ENCODE results near the gene FXYD2.
"Not testable (repeated sequence)": the region's sequence is repeated elsewhere in the genome, so short reads cannot be mapped to it uniquely, and the experiment has no call there.

Gene FXYD2

GRCh38 chr11:117824571-117825537 lies at the start of gene FXYD2:
Gene FXYD2, minus strand, starts transcription at chr11:117824744. Its CDS starts 66 bp downstream, at chr11:117824678.
- no peak for DNase-seq (ENCODE audit: low read depth in 2 of 3, low spot score in 2 of 3)

- DNase-seq (ENCODE audit: low read depth in 2 of 3, low spot score in 2 of 3), result no peak
Observed at GRCh38 chr11:117873828-117874125, 49.2 kb upstream of the FXYD2 start.

- DNase-seq (ENCODE audit: low read depth in 2 of 3, low spot score in 2 of 3), result no peak
Observed at GRCh38 chr11:117872975-117873827, 48.7 kb upstream of the FXYD2 start.

- DNase-seq (ENCODE audit: low read depth in 2 of 3, low spot score in 2 of 3), result no peak
Observed at GRCh38 chr11:117872420-117872961, 47.9 kb upstream of the FXYD2 start.

GRCh38 chr11:117871784-117872183 lies 47.2 kb upstream of the FXYD2 start:
- DNase-seq (ENCODE audit: low read depth in 2 of 3, low spot score in 2 of 3), result no peak

- DNase-seq (ENCODE audit: low read depth in 2 of 3, low spot score in 2 of 3), result no peak
Observed at GRCh38 chr11:117871160-117871559, 46.6 kb upstream of the FXYD2 start.

- no peak for DNase-seq (ENCODE audit: low read depth in 2 of 3, low spot score in 2 of 3)
Observed at GRCh38 chr11:117870103-117870952, 45.8 kb upstream of the FXYD2 start.

- DNase-seq (ENCODE audit: low read depth in 2 of 3, low spot score in 2 of 3), result no peak
Observed at GRCh38 chr11:117869604-117870003, 45.1 kb upstream of the FXYD2 start.

GRCh38 chr11:117868815-117869561 lies 44.4 kb upstream of the FXYD2 start:
- no peak for DNase-seq (ENCODE audit: low read depth in 2 of 3, low spot score in 2 of 3)

GRCh38 chr11:117868088-117868487 lies 43.5 kb upstream of the FXYD2 start:
- no peak for DNase-seq (ENCODE audit: low read depth in 2 of 3, low spot score in 2 of 3)

- DNase-seq (ENCODE audit: low read depth in 2 of 3, low spot score in 2 of 3), result no peak
Observed at GRCh38 chr11:117866526-117866925, 42.0 kb upstream of the FXYD2 start.

GRCh38 chr11:117865546-117865945 lies 41.0 kb upstream of the FXYD2 start:
- not testable (repeated sequence) for DNase-seq (ENCODE audit: low read depth in 2 of 3, low spot score in 2 of 3)

GRCh38 chr11:117863383-117863782 lies 38.8 kb upstream of the FXYD2 start:
- DNase-seq (ENCODE audit: low read depth in 2 of 3, low spot score in 2 of 3), result no peak

GRCh38 chr11:117862753-117863152 lies 38.2 kb upstream of the FXYD2 start:
- no peak for DNase-seq (ENCODE audit: low read depth in 2 of 3, low spot score in 2 of 3)

GRCh38 chr11:117862019-117862725 lies 37.6 kb upstream of the FXYD2 start:
- DNase-seq (ENCODE audit: low read depth in 2 of 3, low spot score in 2 of 3), result no peak

GRCh38 chr11:117861151-117862018 lies 36.8 kb upstream of the FXYD2 start:
- DNase-seq (ENCODE audit: low read depth in 2 of 3, low spot score in 2 of 3), result no peak

- DNase-seq (ENCODE audit: low read depth in 2 of 3, low spot score in 2 of 3), result no peak
Observed at GRCh38 chr11:117860139-117860538, 35.6 kb upstream of the FXYD2 start.

- DNase-seq (ENCODE audit: low read depth in 2 of 3, low spot score in 2 of 3), result no peak
Observed at GRCh38 chr11:117859488-117860112, 35.1 kb upstream of the FXYD2 start.
